GM10266 (cell line): ENCODE measurements around the gene HYPK.

Experiments used
- DNase-seq: peaks from one replicate; pipeline ENCODE4 v3.0.0; 2012; ENCODE audit errors: extremely low spot score
- TF ChIP-seq, protein P1 (sequence below): IDR thresholded peaks from 2 replicates; pipeline ENCODE4 v1.5.1; 2012; ENCODE audit warnings: mild to moderate bottlenecking, low read depth; ENCODE audit not compliant: control insufficient read depth, insufficient read depth; ENCODE audit errors: missing control alignments

HYPK gene

DNA sequence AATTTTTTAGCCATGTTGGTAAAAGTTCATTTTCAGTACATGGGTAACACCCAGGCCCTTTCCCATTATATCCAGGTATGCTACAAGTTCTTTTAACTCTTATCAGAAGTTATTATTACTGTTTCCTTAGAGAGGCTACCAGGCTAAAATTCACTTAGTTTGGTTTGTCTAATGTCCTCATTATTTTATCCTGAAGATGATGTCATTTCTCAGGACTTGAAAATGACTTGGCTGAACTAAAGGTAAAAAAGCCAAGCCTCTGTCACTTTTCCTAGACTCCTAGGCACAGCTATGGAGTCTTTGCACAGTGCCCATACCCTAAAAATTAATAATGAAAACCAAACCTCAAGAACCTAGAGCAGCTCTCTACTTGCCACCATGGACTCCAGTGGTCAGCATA is 27.8 kb upstream of the HYPK start:
- DNase-seq, result no peak
- TF ChIP-seq, protein P1, sequence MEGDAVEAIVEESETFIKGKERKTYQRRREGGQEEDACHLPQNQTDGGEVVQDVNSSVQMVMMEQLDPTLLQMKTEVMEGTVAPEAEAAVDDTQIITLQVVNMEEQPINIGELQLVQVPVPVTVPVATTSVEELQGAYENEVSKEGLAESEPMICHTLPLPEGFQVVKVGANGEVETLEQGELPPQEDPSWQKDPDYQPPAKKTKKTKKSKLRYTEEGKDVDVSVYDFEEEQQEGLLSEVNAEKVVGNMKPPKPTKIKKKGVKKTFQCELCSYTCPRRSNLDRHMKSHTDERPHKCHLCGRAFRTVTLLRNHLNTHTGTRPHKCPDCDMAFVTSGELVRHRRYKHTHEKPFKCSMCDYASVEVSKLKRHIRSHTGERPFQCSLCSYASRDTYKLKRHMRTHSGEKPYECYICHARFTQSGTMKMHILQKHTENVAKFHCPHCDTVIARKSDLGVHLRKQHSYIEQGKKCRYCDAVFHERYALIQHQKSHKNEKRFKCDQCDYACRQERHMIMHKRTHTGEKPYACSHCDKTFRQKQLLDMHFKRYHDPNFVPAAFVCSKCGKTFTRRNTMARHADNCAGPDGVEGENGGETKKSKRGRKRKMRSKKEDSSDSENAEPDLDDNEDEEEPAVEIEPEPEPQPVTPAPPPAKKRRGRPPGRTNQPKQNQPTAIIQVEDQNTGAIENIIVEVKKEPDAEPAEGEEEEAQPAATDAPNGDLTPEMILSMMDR, result no peak

DNA sequence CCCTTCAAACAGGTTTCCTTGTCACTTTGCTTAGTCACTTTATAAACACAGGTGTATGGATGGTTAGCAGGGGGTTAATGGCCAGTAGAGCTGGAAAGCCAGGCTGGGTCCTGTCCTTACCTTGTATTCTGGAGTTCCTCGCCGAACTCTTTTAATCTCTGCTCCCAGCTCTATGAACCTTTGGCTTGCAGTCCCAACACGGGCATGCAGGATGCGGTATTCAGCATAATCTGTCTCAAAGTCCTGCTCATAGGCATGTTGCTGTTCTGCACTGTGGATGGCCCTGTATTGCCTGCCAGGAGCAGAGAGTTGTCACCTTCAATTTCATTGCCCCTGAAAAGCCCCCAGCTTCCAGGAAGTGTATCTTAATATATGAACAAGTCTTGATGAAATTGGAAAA is 26.3 kb upstream of the HYPK start:
- TF ChIP-seq, protein P1, result no peak

DNA sequence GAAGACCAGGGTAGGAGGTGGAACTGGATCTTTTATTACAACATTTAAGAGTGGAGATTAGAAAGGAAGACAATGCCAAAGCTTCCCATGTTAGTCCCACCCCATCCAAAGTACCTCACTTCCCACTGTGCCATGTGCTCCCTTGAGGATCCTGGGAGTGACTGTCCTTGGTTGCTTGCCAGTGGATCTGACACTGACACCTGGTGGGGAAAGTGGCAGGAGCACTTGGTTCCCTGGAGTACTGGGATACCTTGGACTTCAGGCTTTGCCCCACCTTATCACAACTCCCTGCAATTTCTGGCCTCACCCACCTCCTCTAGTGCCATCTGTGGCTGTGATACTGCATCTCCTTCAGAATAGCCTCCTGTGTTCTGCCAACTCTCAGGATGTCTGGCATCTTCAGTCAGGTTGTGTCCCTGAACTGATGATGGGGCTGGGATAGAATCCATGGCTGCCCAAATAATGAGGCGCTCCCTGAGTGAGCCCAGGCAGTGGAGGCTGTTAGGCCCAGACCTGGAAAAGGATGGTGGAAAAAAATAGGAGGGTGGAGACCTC is 24.9 kb upstream of the HYPK start:
- no peak for DNase-seq
- TF ChIP-seq, protein P1, result no peak

More for the DNA sequence above, 26.3 kb upstream of the HYPK start:
- DNase-seq, result no peak

DNA sequence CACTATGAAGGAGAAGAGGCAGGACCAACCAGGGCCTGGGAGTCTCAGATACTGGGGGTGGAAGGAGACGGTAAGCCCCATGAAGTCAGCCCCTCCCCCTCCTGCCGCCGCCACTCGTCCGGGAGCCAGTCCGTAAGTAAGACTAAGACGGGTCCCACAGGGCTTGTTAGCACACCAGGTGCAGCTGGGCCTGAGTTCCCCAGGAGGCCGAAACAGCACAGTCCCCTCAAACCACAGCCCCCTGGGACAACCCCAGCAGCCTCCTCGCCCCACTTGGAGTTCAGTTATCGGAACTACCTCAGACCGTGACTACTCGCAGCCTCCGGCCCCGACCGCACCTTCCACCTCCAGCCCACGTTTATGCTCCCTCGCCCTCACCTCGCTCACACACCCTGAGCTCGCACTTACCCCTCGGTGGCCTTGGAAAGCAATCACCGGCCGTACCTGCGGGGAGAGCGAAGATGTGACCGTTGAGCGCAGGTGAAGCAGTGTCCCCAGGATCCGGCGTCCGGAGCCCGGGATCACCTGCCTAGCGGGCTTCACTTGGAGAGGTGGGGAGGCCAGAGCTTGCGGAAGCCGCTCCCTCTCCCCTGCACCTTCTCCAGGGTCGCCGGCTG is 24.2 kb upstream of the HYPK start:
- TF ChIP-seq, protein P1, result no peak
- DNase-seq, result peak; percentile 76

DNA sequence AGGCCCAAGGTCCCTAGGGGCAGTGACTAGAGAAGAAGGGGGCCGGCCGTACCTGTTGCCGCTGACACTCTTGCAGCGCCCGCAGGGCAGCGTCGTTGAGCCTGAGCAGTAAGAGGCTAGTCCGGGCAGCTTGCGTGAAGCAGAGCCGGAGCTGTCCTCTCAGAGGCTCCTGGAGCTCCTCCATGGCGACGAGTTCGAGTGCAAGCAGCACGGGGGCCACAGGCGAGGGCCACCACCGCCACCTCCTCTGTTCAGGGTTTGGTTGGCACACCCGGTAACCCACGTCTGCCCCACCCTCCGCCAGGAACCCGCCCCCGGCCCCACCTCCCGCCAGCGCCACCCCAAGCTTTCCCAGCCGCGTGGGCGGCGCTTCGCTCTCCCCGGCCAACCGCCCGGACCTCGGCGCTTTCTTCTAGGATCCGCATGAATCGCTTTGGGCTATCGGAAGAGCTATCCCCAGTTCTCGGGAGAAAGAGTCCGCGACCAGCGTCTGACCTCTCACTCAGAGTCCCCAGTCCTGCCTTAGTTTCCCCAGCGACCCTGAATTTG is 23.6 kb upstream of the HYPK start, which contains the start of gene ELL3:
ELL3 (minus strand) TSS at position 249 of the 549 bp plus-strand sequence; CDS start at position 184, 65 bp downstream.
- TF ChIP-seq, protein P1, result peak; percentile 5
- DNase-seq, result peak; percentile 55

DNA sequence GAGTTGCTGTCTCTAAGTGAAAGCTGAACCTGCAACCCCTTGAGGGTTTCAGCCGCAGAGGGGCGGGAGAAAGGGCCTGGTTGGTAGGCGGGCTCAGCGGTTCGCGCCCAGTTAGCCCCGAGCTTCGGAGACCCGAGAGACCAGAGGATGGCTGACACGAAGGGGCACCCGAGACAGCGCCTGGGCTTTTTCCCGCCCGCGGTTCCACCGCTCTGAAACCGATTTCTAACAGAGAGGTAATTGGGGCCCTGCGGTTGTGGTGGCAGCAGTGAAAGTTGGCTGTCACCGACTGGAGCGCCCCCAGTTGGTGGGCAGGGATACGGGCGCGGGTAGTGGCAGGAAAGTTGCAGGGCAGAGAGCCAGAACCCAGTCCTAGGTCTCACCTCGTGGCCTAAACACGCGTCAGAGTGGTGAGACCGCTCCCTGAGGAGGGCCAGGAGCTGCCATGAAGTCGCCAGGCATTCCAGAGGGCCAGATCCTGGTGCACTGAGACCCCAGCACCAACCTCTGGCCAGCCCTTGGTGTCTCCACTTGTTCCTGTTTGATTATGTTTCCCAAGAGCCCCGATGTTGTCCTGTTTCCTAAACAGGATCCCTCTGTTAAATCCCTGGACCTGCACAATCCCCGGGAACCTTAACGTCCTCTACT is 23.0 kb upstream of the HYPK start:
- TF ChIP-seq, protein P1, result peak; percentile 76
- peak; percentile 72 for DNase-seq
